Tibial nerve (tissue), 4 donors: ENCODE measurements around the gene PHLPP1. TPM values are rescaled to one million over a fixed set of nuclear protein-coding genes. Genes with fewer than 3 reads are reported as not detected.

Source experiments
- DNase-seq, 2 donors: peaks; one replicate each; pipeline ENCODE4 v3.0.0-alpha.2; 2019; ENCODE audit warnings: low spot score in 2 of 2
- H3K27ac ChIP-seq, 4 donors: fragments of 200-600 bp; sonication (generic) in 3 of 4; one replicate each; pipeline ENCODE4 v1.5.1; 2017 to 2019; ENCODE audit warnings: mild to moderate bottlenecking in 1 of 4
- H3K27me3 ChIP-seq, 2 donors: fragments of 200-600 bp; sonication (generic) in 1 of 2; one replicate each; pipeline versions ENCODE4 v1.5.1 to v1.6.0; 2017 to 2019
- H3K36me3 ChIP-seq, 3 donors: fragments of 200-600 bp; sonication (generic); one replicate each; pipeline ENCODE4 v1.5.1; 2018 to 2019
- H3K4me1 ChIP-seq, 4 donors: fragments of 200-600 bp; sonication (generic) in 3 of 4; one replicate each; pipeline ENCODE4 v1.5.1; 2017 to 2019
- H3K4me3 ChIP-seq, 4 donors: fragments of 200-600 bp; sonication (generic) in 3 of 4; one replicate each; pipeline ENCODE4 v1.5.1; 2017 to 2019; ENCODE audit warnings: mild to moderate bottlenecking in 1 of 4, moderate library complexity in 1 of 4
- H3K9me3 ChIP-seq, 4 donors: fragments of 200-600 bp; sonication (generic) in 3 of 4; one replicate each; pipeline ENCODE4 v1.5.1; 2017 to 2019
- CTCF ChIP-seq, 5 experiments: fragments of 200-600 bp in 3 of 5; fragments of 450-650 bp in 2 of 5; sonication (generic) in 3 of 5; IDR thresholded peaks; one replicate each; pipeline ENCODE4 v1.5.1; 2016 to 2019; ENCODE audit warnings: antibody characterized with exemption in 5 of 5, mild to moderate bottlenecking in 3 of 5, moderate library complexity in 2 of 5
- EP300 ChIP-seq, 2 donors: sonication (generic); formaldehyde crosslinking; IDR thresholded peaks; one replicate each; pipeline ENCODE4 v1.6.1; 2017; ENCODE audit warnings: antibody characterized with exemption in 2 of 2, mild to moderate bottlenecking in 1 of 2
- POLR2A ChIP-seq, 2 donors: fragments of 450-650 bp; IDR thresholded peaks; one replicate each; pipeline ENCODE4 v1.6.1; 2017; ENCODE audit warnings: antibody characterized with exemption in 2 of 2, mild to moderate bottlenecking in 2 of 2, moderate library complexity in 2 of 2
- WGBS, 2 donors: methylation state at CpG; one replicate each; pipeline ENCODE4 v1.1.5; 2018; 5-methylcytosine and 5-hydroxymethylcytosine counted together
- total RNA-seq, 4 donors: library from RNA; depleted of rRNA; stranded (reverse); fragments of >200 nt; gene quantifications; one replicate each; pipeline ENCODE4 v1.1.0, GENCODE V29; 2016

PHLPP1 gene
- total RNA-seq, 4 donors from 2014 or later = 11.4 to 16.1 (median 14.5) TPM

DNA sequence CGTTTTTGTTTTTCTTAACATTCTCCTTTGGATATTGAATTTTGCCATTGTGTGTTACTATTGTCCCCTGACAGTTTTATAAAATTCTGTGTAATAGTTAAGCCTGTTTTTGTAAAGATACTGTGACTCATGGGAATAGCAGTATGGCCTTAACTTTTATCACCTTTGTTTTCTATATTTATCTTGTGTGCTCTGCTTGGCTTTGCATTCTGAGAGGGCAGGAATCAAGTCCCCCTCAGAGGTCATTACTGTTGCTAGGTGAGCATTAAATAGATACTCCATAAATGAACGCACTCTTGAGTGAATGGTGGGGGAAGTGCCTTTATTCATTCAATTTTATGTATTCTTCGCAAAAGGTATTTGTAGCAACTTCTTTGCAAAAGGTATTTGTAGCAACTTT is 160.0 kb downstream of the PHLPP1 start:
- no peak overlapping the region for H3K27ac ChIP-seq
- H3K4me3 ChIP-seq = no peak overlapping the region
- TF ChIP-seq CTCF (IDR thresholded peaks at IDR 0.05) = no peak
- no peaks in the 10 kb centered on the region for H3K36me3 ChIP-seq
- no peaks in the 10 kb centered on the region for H3K9me3 ChIP-seq
- WGBS, 2 donors = 80 to 87% methylated on average over 3 of the region's 3 CpGs
- no peak for DNase-seq
- no peaks in the 10 kb centered on the region for H3K27me3 ChIP-seq
- peaks cover 0 to 20% (median 1%) of the 10 kb centered on the region in 4 donors for H3K4me1 ChIP-seq

DNA sequence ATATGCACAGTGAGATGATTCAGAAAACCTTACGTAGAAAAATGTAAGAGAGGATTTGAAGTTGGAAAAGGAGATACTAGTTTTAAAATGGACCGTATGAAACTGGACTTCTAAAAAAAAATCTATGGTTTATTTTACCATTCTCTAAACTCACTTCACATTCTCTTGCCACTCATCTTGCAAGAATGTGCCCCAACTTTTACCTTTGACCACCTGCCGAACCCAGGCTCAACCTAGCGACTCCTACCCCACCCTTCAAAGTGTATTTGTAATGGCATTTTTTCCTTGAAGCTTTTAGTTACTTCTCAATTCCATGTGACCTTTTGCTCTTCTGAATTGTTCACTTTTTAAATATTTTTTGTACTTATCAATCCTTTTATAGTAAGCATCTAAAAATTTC is 160.8 kb downstream of the PHLPP1 start:
- no peak for TF ChIP-seq CTCF (IDR thresholded peaks at IDR 0.05)
- Histone ChIP-seq H3K27me3 (no peaks in the 10 kb centered on the region), H3K4me1 (peaks cover 0 to 24% (median 1%) of the 10 kb centered on the region in 4 donors), H3K4me3 (no peak overlapping the region), H3K9me3 (no peaks in the 10 kb centered on the region), H3K36me3 (no peaks in the 10 kb centered on the region), H3K27ac (no peak overlapping the region)
- WGBS, 2 donors = 81 to 91% methylated on average over 4 of the region's 4 CpGs
- no peak for DNase-seq

DNA sequence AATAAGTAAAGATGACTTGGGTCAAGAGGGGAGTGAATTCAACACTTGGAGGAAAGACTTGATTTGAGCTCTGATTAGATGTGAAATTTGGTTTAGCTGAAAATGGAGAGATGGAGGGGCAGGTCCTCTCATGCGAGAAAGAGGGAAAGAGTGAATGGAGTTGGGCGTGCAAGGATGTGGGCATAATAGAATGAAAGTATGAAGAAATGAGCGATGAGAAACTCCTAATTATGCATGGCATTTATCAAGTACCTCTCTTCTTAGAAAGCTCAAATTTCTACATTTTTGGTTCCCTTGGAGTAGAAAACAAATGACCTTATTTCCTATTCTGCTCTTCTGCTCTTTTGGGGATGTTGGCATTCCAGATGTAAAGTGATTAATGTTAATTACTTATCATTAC is 161.5 kb downstream of the PHLPP1 start:
- peaks cover 0 to 31% (median 5%) of the 10 kb centered on the region in 4 donors for H3K4me1 ChIP-seq
- no peaks in the 10 kb centered on the region for H3K36me3 ChIP-seq
- peak overlapping the region in 1 of 4 donors; percentile 45 for H3K27ac ChIP-seq
- no peak for TF ChIP-seq POLR2A (IDR thresholded peaks at IDR 0.05)
- no peak for TF ChIP-seq EP300 (IDR thresholded peaks at IDR 0.05)
- no peak for TF ChIP-seq CTCF (IDR thresholded peaks at IDR 0.05)
- H3K9me3 ChIP-seq = no peaks in the 10 kb centered on the region
- WGBS, 2 donors = 79 to 84% methylated on average over 3 of the region's 3 CpGs
- DNase-seq = no peak
- H3K27me3 ChIP-seq = no peaks in the 10 kb centered on the region
- H3K4me3 ChIP-seq = no peak overlapping the region

GRCh38 chr18:62877411-62878221 is 162.3 kb downstream of the PHLPP1 start:
- Histone ChIP-seq H3K4me1 (peaks cover 0 to 34% (median 6%) of the 10 kb centered on the region in 4 donors), H3K9me3 (no peaks in the 10 kb centered on the region), H3K36me3 (no peaks in the 10 kb centered on the region), H3K27me3 (no peaks in the 10 kb centered on the region), H3K4me3 (no peak overlapping the region), H3K27ac (peak overlapping the region in 2 of 4 donors; percentile 45 to 63)
- DNase-seq = no peak
- TF ChIP-seq EP300 (IDR thresholded peaks at IDR 0.05) (no peak), CTCF (IDR thresholded peaks at IDR 0.05) (no peak), POLR2A (IDR thresholded peaks at IDR 0.05) (no peak)
- WGBS, 2 donors = 14 to 17% methylated on average over 6 of the region's 6 CpGs

GRCh38 chr18:62878305-62878704 is 163.0 kb downstream of the PHLPP1 start:
- WGBS, 2 donors = 46 to 49% methylated on average over 3 of the region's 3 CpGs
- Histone ChIP-seq H3K27ac (peak overlapping the region in 1 of 4 donors; percentile 63), H3K36me3 (no peaks in the 10 kb centered on the region), H3K4me1 (peaks cover 0 to 37% (median 6%) of the 10 kb centered on the region in 4 donors), H3K9me3 (no peaks in the 10 kb centered on the region), H3K27me3 (no peaks in the 10 kb centered on the region), H3K4me3 (no peak overlapping the region)
- TF ChIP-seq POLR2A (IDR thresholded peaks at IDR 0.05) (no peak), CTCF (IDR thresholded peaks at IDR 0.05) (no peak), EP300 (IDR thresholded peaks at IDR 0.05) (no peak)
- no peak for DNase-seq
